Astrocyte (in vitro differentiated cells and primary cell): ENCODE measurements around the gene ABHD16B. TPM values are rescaled to one million over a fixed set of nuclear protein-coding genes. Genes with fewer than 3 reads are reported as not detected.
A peak's percentile ranks its signal among the peaks of the same experiment; 100 is the strongest.
"Not testable (repeated sequence)": the region's sequence is repeated elsewhere in the genome, so short reads cannot be mapped to it uniquely, and the experiment has no call there.

ENCODE experiments used
- DNase-seq: peaks from one replicate; pipeline ENCODE4 v3.0.0-alpha.2; 2010; ENCODE audit warnings: low read depth
- FAIRE-seq: peaks from 2 replicates; lab custom pipeline; 2011; peaks lifted over from hg19 to GRCh38; lab: Jason Lieb, UNC
- H2AFZ ChIP-seq: 2 replicates; pipeline ENCODE4 v1.6.0; 2012; ENCODE audit warnings: low read depth, low read length, inconsistent platforms
- H3K27ac ChIP-seq: 2 replicates; pipeline ENCODE4 v1.5.1; 2011; ENCODE audit warnings: low read depth, low read length, inconsistent platforms
- H3K27me3 ChIP-seq: 2 replicates; pipeline ENCODE4 v1.6.0; 2011; ENCODE audit warnings: low read length, inconsistent platforms; ENCODE audit not compliant: insufficient read depth
- H3K36me3 ChIP-seq: 2 replicates; pipeline ENCODE4 v1.5.1; 2011; ENCODE audit warnings: low read length, inconsistent platforms; ENCODE audit not compliant: insufficient read depth
- H3K4me1 ChIP-seq: 2 replicates; pipeline ENCODE4 v1.5.1; 2011; ENCODE audit warnings: low read length, inconsistent platforms; ENCODE audit not compliant: insufficient read depth
- H3K4me2 ChIP-seq: 2 replicates; pipeline ENCODE4 v1.6.0; 2012; ENCODE audit warnings: low read length, inconsistent platforms
- H3K4me3 ChIP-seq: 2 replicates; pipeline ENCODE4 v1.5.1; 2011; ENCODE audit warnings: low read depth, mild to moderate bottlenecking, low read length, inconsistent platforms; ENCODE audit not compliant: insufficient read depth
- H3K79me2 ChIP-seq: 2 replicates; pipeline ENCODE4 v1.6.0; 2012; ENCODE audit warnings: mild to moderate bottlenecking, low read length, inconsistent platforms; ENCODE audit not compliant: insufficient read depth
- H3K9ac ChIP-seq: 2 replicates; pipeline ENCODE4 v1.6.0; 2012; ENCODE audit warnings: mild to moderate bottlenecking, low read length, inconsistent platforms
- H3K9me3 ChIP-seq: 2 replicates; pipeline ENCODE4 v1.5.1; 2012; ENCODE audit warnings: low read depth, mild to moderate bottlenecking, low read length, inconsistent platforms; ENCODE audit not compliant: insufficient read depth
- H4K20me1 ChIP-seq: 2 replicates; pipeline ENCODE4 v1.6.0; 2012; ENCODE audit warnings: low read length, inconsistent platforms; ENCODE audit not compliant: insufficient read depth
- H3K27ac Mint-ChIP-seq: one replicate; pipeline ENCODE4 v1.8.0; 2021; ENCODE audit warnings: mild to moderate bottlenecking, mixed read lengths; ENCODE audit not compliant: unreplicated experiment
- H3K27me3 Mint-ChIP-seq: one replicate; pipeline ENCODE4 v1.8.0; 2021; ENCODE audit warnings: low read depth, mixed read lengths; ENCODE audit not compliant: unreplicated experiment
- H3K36me3 Mint-ChIP-seq: one replicate; pipeline ENCODE4 v1.8.0; 2021; ENCODE audit warnings: low read depth, mixed read lengths; ENCODE audit not compliant: unreplicated experiment
- H3K4me1 Mint-ChIP-seq: one replicate; pipeline ENCODE4 v1.8.0; 2021; ENCODE audit warnings: low read depth, mixed read lengths; ENCODE audit not compliant: unreplicated experiment
- H3K4me3 Mint-ChIP-seq: one replicate; pipeline ENCODE4 v1.8.0; 2021; ENCODE audit warnings: mild to moderate bottlenecking, moderate library complexity, mixed read lengths; ENCODE audit not compliant: unreplicated experiment
- H3K9me3 Mint-ChIP-seq: one replicate; pipeline ENCODE4 v1.8.0; 2021; ENCODE audit warnings: mild to moderate bottlenecking, mixed read lengths; ENCODE audit not compliant: unreplicated experiment
- CTCF ChIP-seq: IDR thresholded peaks from 2 replicates; pipeline ENCODE4 v1.5.1; 2011; ENCODE audit warnings: low read depth, mild to moderate bottlenecking, inconsistent platforms, low read length, moderate library complexity; ENCODE audit not compliant: insufficient read depth
- EZH2 ChIP-seq: IDR thresholded peaks from 2 replicates; pipeline ENCODE4 v1.6.1; 2012; ENCODE audit warnings: mild to moderate bottlenecking, low read length, inconsistent platforms; ENCODE audit not compliant: insufficient read depth
- total RNA-seq: library from RNA; stranded (reverse); gene quantifications from 2 replicates; pipeline ENCODE4 v1.2.1, GENCODE V29; 2021

ABHD16B gene
- total RNA-seq, 1 donor from 2014 or later = not detected

DNA sequence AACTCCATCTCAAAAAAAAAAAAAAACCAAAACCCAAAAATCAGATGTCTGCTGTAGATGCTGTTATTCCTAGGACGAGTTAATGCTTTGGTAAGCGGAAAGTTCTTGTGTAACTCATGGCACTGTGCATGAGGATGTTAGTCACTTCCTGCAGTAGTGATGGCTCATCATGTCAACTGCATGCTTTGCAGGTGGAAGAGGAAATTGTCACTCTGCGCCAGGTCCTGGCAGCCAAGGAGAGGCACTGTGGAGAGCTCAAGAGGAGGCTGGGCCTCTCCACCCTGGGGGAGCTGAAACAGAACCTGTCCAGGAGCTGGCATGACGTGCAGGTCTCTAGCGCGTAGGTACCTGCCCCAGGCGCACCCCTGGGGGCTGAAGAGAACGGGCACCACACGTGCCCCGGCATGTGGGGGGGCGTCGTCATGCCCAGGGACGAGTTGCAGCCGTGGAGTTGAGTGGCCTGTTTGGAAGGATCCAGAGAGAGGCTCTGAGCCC is 12.2 kb downstream of the ABHD16B start:
- DNase-seq = peak; percentile 72
- Mint-ChIP-seq H3K4me3 (peak overlapping the region; percentile 28), H3K27ac (peak overlapping the region; percentile 14), H3K36me3 (peaks cover 22% of the 10 kb centered on the region), H3K9me3 (no peaks in the 10 kb centered on the region), H3K27me3 (no peaks in the 10 kb centered on the region), H3K4me1 (peaks cover 5% of the 10 kb centered on the region)
- FAIRE-seq = no peak
- Histone ChIP-seq H3K9me3 (no peaks in the 10 kb centered on the region), H4K20me1 (peaks cover 68% of the 10 kb centered on the region), H3K27ac (peak overlapping the region; percentile 19), H2AFZ (no peak overlapping the region), H3K36me3 (peaks cover 45% of the 10 kb centered on the region), H3K4me2 (peak overlapping the region; percentile 26), H3K79me2 (peaks cover 68% of the 10 kb centered on the region), H3K4me3 (no peak overlapping the region), H3K9ac (no peak overlapping the region), H3K4me1 (peaks cover 11% of the 10 kb centered on the region), H3K27me3 (no peaks in the 10 kb centered on the region)
- TF ChIP-seq EZH2 (no peak), CTCF (no peak)

DNA sequence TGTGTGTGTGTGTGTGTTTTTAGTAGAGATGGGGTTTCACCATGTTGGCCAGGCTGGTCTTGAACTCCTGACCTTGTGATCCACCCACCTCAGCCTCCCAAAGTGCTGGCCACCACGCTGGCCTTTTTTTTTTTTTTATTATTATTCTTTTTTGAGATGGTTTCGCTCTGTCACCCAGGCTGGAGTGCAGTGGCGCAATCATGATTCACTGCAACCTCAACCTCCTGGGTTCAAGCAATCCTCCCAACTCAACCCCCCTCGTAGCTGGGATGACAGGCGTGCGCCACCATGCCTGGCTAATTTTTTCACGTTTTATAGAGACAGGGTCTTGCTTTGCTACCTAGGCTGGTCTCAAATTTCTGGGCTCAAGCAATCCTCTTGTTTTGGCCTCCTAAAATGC is 12.9 kb downstream of the ABHD16B start:
- Histone ChIP-seq H3K79me2 (peaks cover 68% of the 10 kb centered on the region), H4K20me1 (peaks cover 68% of the 10 kb centered on the region), H3K36me3 (peaks cover 39% of the 10 kb centered on the region), H3K4me1 (peaks cover 11% of the 10 kb centered on the region)
- H3K4me2 ChIP-seq, H3K4me3 Mint-ChIP-seq, H3K9me3 ChIP-seq, H3K4me3 ChIP-seq, DNase-seq, H3K27me3 ChIP-seq, H3K9ac ChIP-seq, H2AFZ ChIP-seq, H3K27ac ChIP-seq, FAIRE-seq, H3K9me3 Mint-ChIP-seq, H3K27ac Mint-ChIP-seq, H3K4me1 Mint-ChIP-seq, H3K27me3 Mint-ChIP-seq: not testable (repeated sequence)
- H3K36me3 Mint-ChIP-seq = peaks cover 22% of the 10 kb centered on the region

GRCh38 chr20:63876489-63877036 is 15.3 kb downstream of the ABHD16B start:
- Histone ChIP-seq H3K27me3 (no peaks in the 10 kb centered on the region), H4K20me1 (peaks cover 70% of the 10 kb centered on the region), H3K4me2 (no peak overlapping the region), H3K79me2 (peaks cover 64% of the 10 kb centered on the region), H3K36me3 (peaks cover 28% of the 10 kb centered on the region), H3K4me1 (peaks cover 11% of the 10 kb centered on the region), H3K27ac (no peak overlapping the region), H3K9me3 (no peaks in the 10 kb centered on the region), H2AFZ (no peak overlapping the region), H3K9ac (no peak overlapping the region), H3K4me3 (no peak overlapping the region)
- H3K36me3 Mint-ChIP-seq = peaks cover 20% of the 10 kb centered on the region
- no peak overlapping the region for H3K4me3 Mint-ChIP-seq
- H3K27me3 Mint-ChIP-seq = no peaks in the 10 kb centered on the region
- FAIRE-seq = no peak
- no peak for DNase-seq
- TF ChIP-seq CTCF (no peak), EZH2 (no peak)
- no peaks in the 10 kb centered on the region for H3K9me3 Mint-ChIP-seq
- H3K27ac Mint-ChIP-seq = peak overlapping the region; percentile 56
- H3K4me1 Mint-ChIP-seq = peaks cover 5% of the 10 kb centered on the region
